Keratinocyte (primary cell): ENCODE measurements around the gene SUFU.

Experiments
- EZH2 ChIP-seq: IDR thresholded peaks from one replicate; pipeline ENCODE4 v1.6.1; 2012; ENCODE audit warnings: inconsistent platforms, mild to moderate bottlenecking, low read length, moderate library complexity
- TF ChIP-seq, protein P1 (sequence below), 3 experiments: IDR thresholded peaks in 1 of 3; conservative IDR thresholded peaks in 1 of 3; optimal IDR thresholded peaks in 1 of 3; 2 replicates in 2 of 3; 3 replicates in 1 of 3; pipeline versions ENCODE3 to v1.5.1; 2011; ENCODE audit warnings: low read length in 3 of 3, mild to moderate bottlenecking in 3 of 3, moderate library complexity in 2 of 3, control low read depth in 1 of 3, inconsistent platforms in 1 of 3; ENCODE audit not compliant: insufficient read depth in 2 of 3; ENCODE audit errors: extremely low read depth in 1 of 3

DNA sequence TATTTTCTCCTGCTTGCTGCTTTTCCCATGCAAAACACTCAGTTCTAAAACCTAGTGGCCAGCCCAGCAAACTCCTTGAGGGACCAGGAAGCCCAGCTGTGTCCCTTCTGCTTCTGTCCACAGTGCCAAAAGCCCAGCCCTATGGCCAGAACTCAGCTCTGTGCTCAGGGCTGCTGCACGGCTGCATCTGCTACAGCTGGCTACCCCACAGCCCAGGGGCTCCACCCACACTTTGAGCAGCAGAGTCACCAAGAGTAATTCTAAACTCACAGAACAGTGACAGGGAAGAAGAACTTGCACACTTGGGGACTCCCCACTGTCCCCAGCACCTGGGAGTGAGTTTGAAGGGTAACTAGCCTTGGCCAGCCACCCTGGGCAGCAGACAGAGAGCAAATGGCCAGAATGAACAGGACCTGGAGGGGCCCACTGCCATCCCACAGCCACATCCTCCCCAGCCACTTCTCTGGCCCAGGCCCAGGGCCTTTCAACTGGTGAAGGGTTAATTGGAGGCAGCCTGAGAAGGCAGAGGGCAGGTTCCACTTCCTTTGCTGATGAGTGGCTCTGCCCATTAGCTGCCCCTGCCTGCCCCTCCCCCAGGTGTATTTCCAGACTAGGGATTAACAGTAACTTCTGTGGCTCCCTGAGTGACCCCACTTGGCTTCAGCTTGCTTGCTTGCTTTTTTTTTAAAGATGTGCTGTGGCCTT, 112.4 kb downstream of the SUFU start:
- TF ChIP-seq, protein P1, sequence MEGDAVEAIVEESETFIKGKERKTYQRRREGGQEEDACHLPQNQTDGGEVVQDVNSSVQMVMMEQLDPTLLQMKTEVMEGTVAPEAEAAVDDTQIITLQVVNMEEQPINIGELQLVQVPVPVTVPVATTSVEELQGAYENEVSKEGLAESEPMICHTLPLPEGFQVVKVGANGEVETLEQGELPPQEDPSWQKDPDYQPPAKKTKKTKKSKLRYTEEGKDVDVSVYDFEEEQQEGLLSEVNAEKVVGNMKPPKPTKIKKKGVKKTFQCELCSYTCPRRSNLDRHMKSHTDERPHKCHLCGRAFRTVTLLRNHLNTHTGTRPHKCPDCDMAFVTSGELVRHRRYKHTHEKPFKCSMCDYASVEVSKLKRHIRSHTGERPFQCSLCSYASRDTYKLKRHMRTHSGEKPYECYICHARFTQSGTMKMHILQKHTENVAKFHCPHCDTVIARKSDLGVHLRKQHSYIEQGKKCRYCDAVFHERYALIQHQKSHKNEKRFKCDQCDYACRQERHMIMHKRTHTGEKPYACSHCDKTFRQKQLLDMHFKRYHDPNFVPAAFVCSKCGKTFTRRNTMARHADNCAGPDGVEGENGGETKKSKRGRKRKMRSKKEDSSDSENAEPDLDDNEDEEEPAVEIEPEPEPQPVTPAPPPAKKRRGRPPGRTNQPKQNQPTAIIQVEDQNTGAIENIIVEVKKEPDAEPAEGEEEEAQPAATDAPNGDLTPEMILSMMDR (optimal IDR thresholded peaks at IDR 0.05 in 1 of 3, IDR thresholded peaks at IDR 0.05 in 1 of 3, conservative IDR thresholded peaks at IDR 0.05 in 1 of 3; ENCODE audit: extremely low read depth in 1 of 3, insufficient read depth in 2 of 3, low read length in 3 of 3) = no peak
- no peak for TF ChIP-seq EZH2
